ENCODE measurements around the gene COTL1. TPM values are rescaled to one million over a fixed set of nuclear protein-coding genes. Genes with fewer than 3 reads are reported as not detected.

Gene COTL1
- total and polyA plus RNA-seq, 9 of the 15 experiments (the other 6 are each of a cell fraction or from before 2014, with no cell fraction given) = 27.7 to 185 (median 72.5) TPM

- Histone ChIP-seq H3K4me1 (replicated peaks in 1 of 2; ENCODE audit: control insufficient read depth in 2 of 2, insufficient read depth in 2 of 2, low read length in 2 of 2) (peaks cover 26 to 28% of the 10 kb centered on the region in 2 experiments), H3K9ac (ENCODE audit: insufficient read depth in 1 of 2, low read depth in 2 of 2, low read length in 2 of 2) (no peak overlapping the region), H3K27me3 (ENCODE audit: control insufficient read depth in 2 of 2, insufficient read depth in 2 of 2, low read length in 2 of 2) (no peaks in the 10 kb centered on the region), H3K9me1 (ENCODE audit: control insufficient read depth, insufficient read depth, low read length) (no peaks in the 10 kb centered on the region), H3K4me3 (no peak overlapping the region), H3K4me2 (ENCODE audit: insufficient read depth, low read length) (no peak overlapping the region), H3K79me2 (ENCODE audit: control insufficient read depth, insufficient read depth, low read length) (peaks cover 73% of the 10 kb centered on the region), H4K20me1 (replicated peaks; ENCODE audit: control insufficient read depth, insufficient read depth, low read length) (no peaks in the 10 kb centered on the region; the same call in none of the 2 replicates), H3K9me3 (replicated peaks; ENCODE audit: control insufficient read depth, insufficient read depth, low read depth, low read length) (no peaks in the 10 kb centered on the region; the same call in 1 of the 2 replicates), H2AFZ (ENCODE audit: low read depth, low read length) (no peak overlapping the region), H3K27ac (ENCODE audit: extremely low read depth, low read depth, low read length) (no peak overlapping the region), H3K36me3 (ENCODE audit: control insufficient read depth, insufficient read depth, low read length) (peaks cover 45% of the 10 kb centered on the region)
- POLR2A ChIA-PET = interaction anchor here (0.6 to 0.9 kb wide), 2 partner anchors 13 to 15 kb away, joined by 3 to 5 read pairs; no protein-coding TSS in a partner anchor
- intact Hi-C loops (cut with micrococcal nuclease) = no loop called here
- FAIRE-seq (no peak), DNase-seq (ENCODE audit: extremely low read depth in 1 of 4, low spot score in 3 of 4) (no peak), ATAC-seq (no peak)
- BruUV-seq (replicated peaks) = no TSS peak
- in situ Hi-C loops (cut with MboI) = no loop called here
- TF ChIP-seq JUNB (CRISPR knock-in tag; conservative IDR thresholded peaks at IDR 0.05) = no peak
- peak; percentile 27 for TF ChIP-seq PHF20 (IDR thresholded peaks at IDR 0.05; ENCODE audit: partially characterized antibody)
- no peak for TF ChIP-seq SIX5 (IDR thresholded peaks at IDR 0.05; ENCODE audit: borderline replicate concordance in 1 of 2, insufficient read depth in 1 of 2, low read depth in 1 of 2, low read length in 2 of 2)
- TF ChIP-seq ZNF121 (CRISPR knock-in tag; conservative IDR thresholded peaks at IDR 0.05) = peak; percentile 54; the same call in 1 of the 2 replicates
- TF ChIP-seq BCOR (IDR thresholded peaks at IDR 0.05) = peak; percentile 88
- peak in 1 of 2 experiments; percentile 47; a peak in 1 of 4 replicates for TF ChIP-seq KDM1A (IDR thresholded peaks at IDR 0.05)
- peak; percentile 88 for TF ChIP-seq RBM25 (IDR thresholded peaks at IDR 0.05; ENCODE audit: low read depth, low read length, severe bottlenecking)
- CTCF ChIA-PET (ENCODE audit: low intra/inter-chr PET ratio) = no interaction called here
- WGBS (ENCODE audit: insufficient coverage, low coverage, missing lambda C conversion rate) = 85% methylated on average over 6 of the region's 7 CpGs
Measured at GRCh38 chr16:84612686-84613085, 5.2 kb downstream of the COTL1 start.

- H2AFZ ChIP-seq (ENCODE audit: low read depth, low read length) = no peak overlapping the region
- ATAC-seq (no peak), FAIRE-seq (no peak), DNase-seq (ENCODE audit: extremely low read depth in 1 of 4, low spot score in 3 of 4) (no peak)
- ChIA-PET POLR2A (no interaction called here), CTCF (ENCODE audit: low intra/inter-chr PET ratio) (no interaction called here)
- in situ Hi-C loops (cut with MboI) = no loop called here
- WGBS (ENCODE audit: insufficient coverage, low coverage, missing lambda C conversion rate) = 59% methylated on average over 4 of the region's 4 CpGs
- BruUV-seq (replicated peaks) = no TSS peak
- H3K4me1 ChIP-seq (replicated peaks in 1 of 2; ENCODE audit: control insufficient read depth in 2 of 2, insufficient read depth in 2 of 2, low read length in 2 of 2) = peaks cover 25 to 27% of the 10 kb centered on the region in 2 experiments
- H3K27me3 ChIP-seq (ENCODE audit: control insufficient read depth in 2 of 2, insufficient read depth in 2 of 2, low read length in 2 of 2) = no peaks in the 10 kb centered on the region
- no peak overlapping the region for H3K27ac ChIP-seq (ENCODE audit: extremely low read depth, low read depth, low read length)
- no peaks in the 10 kb centered on the region for H3K9me1 ChIP-seq (ENCODE audit: control insufficient read depth, insufficient read depth, low read length)
- no peak for TF ChIP-seq ZBTB12 (CRISPR knock-in tag; IDR thresholded peaks at IDR 0.05)
- no peak for TF ChIP-seq ZBTB26 (CRISPR knock-in tag; IDR thresholded peaks at IDR 0.05)
- no peak for TF ChIP-seq YBX1 (IDR thresholded peaks at IDR 0.05)
- TF ChIP-seq, protein P1, sequence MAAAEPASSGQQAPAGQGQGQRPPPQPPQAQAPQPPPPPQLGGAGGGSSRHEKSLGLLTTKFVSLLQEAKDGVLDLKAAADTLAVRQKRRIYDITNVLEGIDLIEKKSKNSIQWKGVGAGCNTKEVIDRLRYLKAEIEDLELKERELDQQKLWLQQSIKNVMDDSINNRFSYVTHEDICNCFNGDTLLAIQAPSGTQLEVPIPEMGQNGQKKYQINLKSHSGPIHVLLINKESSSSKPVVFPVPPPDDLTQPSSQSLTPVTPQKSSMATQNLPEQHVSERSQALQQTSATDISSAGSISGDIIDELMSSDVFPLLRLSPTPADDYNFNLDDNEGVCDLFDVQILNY (CRISPR knock-in tag; IDR thresholded peaks at IDR 0.05) = no peak
- intact Hi-C loops (cut with micrococcal nuclease) = no loop called here
- H3K4me3 ChIP-seq = no peak overlapping the region
- peaks cover 75% of the 10 kb centered on the region for H3K79me2 ChIP-seq (ENCODE audit: control insufficient read depth, insufficient read depth, low read length)
- H3K36me3 ChIP-seq (ENCODE audit: control insufficient read depth, insufficient read depth, low read length) = peaks cover 48% of the 10 kb centered on the region
- H3K9me3 ChIP-seq (replicated peaks; ENCODE audit: control insufficient read depth, insufficient read depth, low read depth, low read length) = peaks cover 3% of the 10 kb centered on the region
- H4K20me1 ChIP-seq (replicated peaks; ENCODE audit: control insufficient read depth, insufficient read depth, low read length) = no peaks in the 10 kb centered on the region; the same call in 1 of the 2 replicates
- H3K4me2 ChIP-seq (ENCODE audit: insufficient read depth, low read length) = no peak overlapping the region
- H3K9ac ChIP-seq (ENCODE audit: insufficient read depth in 1 of 2, low read depth in 2 of 2, low read length in 2 of 2) = no peak overlapping the region
Measured at GRCh38 chr16:84611041-84611440, 6.8 kb downstream of the COTL1 start.

Data from K562 (cell line).